DMS114 treated with DMSO at 0.1 percent for 48 hours (cell line): ENCODE data around the gene PAPOLB.

Experiments
- DNase-seq: peaks from one replicate; lab custom pipeline; 2025; ENCODE audit not compliant: unreplicated experiment; lab: John Stamatoyannopoulos, UW

The PAPOLB gene

DNA sequence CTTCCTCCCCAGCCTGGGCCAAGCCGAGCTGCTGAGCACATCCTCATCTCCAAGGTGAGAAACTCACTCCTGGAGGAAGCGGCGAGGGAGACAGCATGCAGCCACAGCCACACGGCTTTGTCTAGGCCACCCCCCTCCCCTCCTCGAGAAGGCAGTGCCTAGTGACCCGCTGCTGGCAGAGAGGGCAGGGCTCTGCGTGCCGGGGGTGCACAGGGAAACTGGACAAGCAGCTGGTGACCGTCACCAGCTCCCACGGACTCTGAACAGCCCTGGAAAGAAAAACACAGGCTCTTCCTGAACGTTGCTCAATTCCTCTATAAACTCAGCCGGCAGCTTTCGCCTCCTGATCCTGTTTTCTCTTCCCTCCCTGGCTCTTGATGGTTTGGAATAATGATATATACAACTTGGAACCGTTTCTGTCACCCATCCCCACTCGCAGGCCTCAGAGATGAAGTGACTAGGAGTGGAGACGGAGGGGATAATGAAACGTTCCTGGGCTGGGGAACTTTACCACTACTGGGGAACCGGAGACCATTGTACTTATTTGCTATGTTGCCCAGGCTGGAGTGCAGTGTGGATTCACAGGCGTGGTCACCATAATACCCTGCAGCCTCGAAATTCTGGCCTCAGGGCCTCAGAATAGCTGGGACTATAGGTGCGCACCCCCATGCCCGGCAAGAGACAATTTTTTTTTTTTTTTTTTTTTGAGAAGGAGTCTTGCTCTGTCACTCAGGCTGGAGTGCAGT, 19.3 kb downstream of the PAPOLB start:
- DNase-seq: no peak

DNA sequence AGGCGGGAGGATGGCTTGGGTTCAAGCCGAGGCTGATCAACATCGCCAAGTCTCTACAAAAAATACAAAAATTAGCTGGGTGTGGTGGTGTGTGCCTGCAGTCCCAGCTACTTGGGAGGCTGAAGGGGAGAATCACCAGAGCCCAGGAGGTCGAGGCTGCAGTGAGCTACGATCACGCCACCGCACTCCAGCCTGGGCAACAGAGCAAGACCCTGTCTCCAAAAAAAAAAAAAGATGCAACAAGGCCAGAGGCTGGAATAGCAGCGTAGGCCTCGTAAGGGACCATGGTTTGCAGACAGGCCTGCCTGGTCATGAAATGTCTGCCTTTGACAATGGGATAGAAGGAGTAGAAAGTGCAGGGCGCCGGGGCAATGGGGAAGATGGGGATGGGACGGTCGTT, 20.0 kb downstream of the PAPOLB start:
- no peak for DNase-seq

DNA sequence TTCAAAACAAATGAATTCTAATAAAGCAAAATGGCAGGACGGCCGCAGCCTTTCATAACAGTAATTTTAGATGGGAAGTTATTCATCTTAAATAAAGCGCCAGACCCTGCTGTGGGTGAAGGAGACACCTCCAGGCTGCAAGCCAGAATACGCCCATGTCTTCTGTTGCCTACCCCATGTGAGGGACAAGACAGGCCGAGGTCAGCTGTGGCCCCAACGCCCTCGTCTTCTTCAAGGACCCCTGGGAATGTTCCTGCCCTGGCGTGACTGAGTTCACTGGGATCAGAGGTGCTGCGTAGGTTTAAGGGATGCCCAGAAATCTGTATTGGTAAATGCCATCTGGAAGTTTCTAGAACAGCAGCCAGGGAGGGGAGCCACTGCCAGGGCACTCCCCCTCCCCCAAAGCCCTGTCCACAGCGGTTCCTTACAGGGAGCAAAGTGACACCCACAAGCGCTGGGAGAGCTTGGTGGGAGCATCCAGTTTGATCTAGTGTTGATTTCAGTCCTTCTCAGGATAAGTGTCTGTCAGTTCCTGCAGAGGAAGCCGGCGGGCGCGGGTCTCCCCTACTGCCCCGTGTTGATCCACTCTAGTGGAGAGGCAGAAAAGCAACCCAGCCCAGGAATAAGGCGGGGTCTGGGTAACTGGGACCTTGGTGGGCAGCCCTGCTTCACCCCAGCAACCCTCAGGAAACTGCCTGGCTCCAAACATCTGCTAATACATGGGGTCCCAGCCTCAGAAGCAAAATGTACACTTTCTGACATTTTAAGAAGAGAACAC, 20.6 kb downstream of the PAPOLB start:
- no peak for DNase-seq

DNA sequence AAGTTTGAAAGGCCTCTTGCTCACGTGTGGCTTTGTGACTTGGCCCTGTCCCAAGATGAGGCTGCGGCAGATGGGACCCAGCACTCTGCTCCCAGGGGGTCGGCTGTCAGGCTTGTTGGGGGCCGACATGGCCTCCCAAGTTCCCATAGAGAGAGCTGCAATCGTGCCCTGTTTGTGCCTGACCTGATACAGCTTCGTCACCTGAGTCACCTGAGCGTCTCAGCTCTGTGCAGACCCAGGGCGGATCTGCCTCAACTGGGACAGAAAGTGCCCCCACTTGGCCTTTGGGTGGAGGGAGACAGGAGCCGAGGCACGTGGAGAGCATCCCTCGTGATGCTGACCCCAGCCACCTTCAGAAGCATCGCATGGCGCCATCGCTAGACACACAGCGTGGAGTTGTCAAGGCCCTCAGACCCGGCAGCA, 21.7 kb downstream of the PAPOLB start:
- no peak for DNase-seq

DNA sequence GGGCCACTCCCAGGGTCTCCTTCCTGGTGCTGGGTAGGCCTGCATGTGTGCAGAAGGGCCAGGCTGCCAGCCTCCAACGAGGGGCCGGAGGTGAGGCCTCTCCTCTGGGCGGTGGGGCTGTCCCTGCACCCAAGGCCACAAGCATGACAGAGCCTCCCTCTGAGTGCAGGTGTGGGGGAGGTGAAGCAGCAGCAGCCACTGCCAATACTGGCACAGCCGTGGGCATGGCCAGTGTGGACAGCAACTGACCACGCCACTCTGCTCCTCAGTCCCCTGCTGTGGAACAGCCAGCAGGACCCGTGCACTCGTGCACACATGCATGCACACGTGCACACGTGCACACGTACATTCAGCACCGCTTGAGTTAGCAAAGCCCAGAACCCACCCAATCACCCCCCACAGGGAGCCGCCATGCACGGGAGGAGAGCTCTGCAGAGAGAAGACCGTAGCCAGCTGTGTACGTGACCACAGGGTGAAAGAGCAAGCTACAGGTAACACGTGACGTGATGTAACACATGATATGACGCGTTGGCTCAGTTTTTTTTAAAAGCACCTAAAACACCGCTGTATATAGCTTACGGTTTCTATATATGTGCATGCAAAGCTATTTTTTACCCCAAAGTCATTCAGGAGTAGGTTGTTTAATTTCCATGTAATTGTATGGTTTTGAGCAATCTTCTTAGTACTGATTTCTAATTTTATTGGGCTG, 23.1 kb downstream of the PAPOLB start:
- DNase-seq: no peak

DNA sequence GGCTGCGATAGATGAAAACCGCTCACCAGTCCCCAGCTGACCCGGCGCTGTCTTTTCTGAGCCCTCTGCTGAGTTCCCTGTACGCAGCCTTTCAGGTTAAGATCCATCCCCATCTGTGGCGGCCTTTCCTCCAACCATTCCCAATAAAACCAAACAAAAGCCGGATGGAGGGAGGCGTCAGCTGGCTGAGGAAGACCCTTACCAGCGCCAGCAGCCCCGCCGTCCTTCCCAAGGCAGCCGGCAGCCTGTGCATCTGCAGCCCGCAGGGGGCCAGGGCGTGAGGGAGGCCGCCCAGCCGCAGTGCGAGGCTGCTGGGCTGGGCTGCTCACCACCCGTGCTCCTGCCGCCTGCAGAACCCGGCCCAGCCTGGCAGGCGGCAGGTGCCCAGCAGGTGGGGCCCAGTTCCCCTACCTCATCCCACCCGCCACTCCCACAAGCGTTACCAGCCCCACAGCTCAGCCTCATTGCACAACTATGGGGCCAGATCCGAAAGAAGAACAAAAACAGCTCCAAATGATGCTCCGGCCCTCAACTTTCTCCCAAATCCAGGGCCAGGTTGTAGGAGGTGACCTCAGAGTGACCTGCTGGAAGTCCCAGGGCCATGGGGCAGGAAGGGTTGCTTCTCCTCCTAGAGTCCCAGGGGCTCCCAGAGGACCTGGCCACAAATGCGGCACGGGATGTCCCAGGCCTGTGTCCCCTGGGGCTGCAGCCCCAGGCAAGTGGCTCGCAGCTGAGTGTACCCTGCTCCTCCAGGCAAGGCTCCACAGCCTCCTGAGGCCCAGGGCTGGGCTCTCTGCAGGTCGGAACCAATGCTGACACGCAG, 23.8 kb downstream of the PAPOLB start:
- no peak for DNase-seq

DNA sequence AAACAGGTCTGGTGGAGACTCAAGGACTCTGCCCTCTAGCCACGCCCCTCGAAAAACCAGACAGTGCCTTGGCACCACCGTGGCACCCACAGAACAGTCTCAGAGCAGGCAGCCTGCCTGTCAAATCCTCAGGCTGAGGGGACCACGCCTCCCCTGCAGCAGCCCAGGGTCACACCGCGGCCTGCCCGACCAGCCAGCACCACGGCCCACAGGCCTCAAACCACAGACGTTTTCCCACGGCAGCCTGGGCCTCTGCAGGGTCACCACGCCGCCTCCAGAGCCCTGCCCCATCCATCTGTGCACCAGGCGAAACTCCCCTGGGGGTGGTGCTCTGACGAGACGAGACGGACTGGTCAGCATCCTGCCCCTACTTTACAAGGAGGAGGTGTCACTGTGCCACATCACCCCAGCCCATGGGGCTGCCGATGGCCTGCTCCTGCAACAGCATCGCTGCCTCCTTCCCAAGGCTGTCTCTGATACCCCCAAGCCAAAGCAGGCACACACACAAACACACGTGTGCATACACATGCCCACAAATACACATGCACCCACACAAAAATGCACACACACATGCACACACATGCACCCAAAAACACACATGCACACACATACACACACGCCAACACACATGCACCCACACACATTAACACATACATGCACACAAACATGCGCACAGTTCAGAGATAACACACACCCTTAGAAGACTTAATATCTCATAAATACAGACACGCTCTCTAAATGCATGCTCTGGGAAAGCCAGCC, 24.6 kb downstream of the PAPOLB start:
- DNase-seq: no peak

DNA sequence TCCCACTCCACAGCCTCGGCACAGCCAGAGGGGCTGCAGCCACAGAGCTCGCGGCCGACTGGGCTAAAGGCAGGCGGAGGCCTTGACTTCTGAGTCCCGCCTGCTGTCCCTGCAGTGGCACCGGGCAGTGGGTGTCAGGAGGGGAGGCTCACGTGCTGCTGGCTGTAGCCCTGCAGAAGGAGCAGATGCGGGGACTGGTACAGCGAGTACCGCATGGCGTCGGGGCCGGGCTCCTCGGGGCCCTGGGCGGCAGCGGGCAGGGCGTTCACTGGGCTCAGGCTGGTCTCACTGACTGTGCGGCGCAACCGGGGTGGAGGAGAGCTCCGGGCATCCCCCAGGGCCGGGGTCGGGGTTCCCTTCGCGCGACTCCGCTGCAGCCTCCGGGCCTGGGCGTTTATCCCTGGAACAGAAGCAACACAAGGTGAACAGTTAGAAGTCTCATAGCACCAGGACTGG, 25.6 kb downstream of the PAPOLB start:
- no peak for DNase-seq

DNA sequence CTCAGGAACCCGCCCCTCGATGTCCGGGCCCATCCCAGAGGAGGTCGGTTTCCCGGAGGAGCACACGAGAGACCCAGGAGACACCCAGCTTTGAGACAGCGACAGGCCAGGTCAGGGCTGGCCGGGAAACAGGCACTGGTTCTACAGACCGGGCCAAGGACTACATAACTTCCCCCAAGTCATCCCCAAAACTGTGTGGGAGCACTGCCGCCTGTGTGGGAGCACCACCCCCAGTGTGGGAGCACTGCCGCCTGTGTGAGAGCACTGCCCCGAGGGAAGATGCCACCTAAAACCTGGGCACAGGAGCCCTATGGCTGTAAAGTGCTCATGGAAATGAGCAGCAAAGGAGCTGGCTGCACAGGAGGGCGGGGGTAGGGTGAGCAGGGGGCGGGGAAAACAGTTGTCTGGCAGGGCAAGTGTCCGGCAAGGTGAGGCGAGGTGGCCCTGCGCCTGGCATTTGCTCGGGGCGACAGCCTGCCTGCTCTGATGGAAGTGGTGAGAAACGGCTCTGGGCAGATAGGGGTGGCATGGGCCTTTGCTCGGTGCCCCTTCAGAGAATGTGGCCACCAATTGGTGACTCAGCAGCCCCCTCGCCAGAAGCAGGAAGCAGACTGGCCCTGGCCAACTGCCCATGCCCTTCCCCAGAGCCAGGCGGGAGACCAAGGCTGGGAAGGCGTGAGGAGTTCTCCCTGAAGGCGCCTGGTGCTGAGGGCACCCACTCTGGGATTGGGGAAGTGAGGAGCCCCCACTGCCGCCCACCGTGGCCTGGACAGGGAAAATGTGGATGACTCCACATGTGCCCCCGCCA, 26.2 kb downstream of the PAPOLB start:
- DNase-seq: no peak

DNA sequence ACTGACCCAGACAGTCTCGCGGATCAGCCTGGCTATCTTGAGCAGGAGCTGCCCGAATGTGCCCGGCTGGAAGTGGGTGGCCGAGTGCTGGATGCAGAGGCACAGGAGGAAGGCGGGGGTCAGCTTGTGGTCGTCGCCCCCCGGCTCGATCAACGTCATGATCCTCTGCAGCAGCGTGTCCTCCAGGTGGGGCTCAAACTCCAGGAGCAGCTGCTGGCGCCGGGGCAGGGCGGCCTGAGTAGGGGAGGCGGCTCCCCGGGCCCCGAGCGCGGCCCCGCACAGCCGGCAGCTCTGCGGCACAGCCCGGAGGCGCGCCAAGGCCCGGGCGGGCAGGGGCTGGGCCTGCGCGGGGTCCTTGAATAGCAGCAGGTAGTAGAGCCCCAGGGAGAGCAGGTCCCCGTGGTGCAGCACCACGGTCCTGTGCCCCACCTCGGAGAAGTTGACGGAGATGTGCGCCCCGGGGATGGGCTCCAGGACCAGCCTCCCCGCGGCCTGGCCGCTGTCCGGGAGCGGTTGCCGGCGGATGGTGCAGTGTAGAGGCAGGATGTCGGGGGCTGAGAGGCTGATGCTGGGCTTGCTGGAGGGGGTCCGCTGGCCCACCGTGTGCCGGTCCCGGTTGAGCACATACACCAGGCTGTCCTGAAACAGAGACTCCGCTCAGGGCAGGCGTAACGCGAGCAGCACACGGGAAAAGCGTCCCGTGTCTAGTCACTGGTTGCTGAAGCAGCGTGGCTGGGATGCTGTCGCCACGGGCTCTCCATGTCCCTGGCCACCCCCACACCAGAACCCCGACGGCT, 27.0 kb downstream of the PAPOLB start:
- no peak for DNase-seq

DNA sequence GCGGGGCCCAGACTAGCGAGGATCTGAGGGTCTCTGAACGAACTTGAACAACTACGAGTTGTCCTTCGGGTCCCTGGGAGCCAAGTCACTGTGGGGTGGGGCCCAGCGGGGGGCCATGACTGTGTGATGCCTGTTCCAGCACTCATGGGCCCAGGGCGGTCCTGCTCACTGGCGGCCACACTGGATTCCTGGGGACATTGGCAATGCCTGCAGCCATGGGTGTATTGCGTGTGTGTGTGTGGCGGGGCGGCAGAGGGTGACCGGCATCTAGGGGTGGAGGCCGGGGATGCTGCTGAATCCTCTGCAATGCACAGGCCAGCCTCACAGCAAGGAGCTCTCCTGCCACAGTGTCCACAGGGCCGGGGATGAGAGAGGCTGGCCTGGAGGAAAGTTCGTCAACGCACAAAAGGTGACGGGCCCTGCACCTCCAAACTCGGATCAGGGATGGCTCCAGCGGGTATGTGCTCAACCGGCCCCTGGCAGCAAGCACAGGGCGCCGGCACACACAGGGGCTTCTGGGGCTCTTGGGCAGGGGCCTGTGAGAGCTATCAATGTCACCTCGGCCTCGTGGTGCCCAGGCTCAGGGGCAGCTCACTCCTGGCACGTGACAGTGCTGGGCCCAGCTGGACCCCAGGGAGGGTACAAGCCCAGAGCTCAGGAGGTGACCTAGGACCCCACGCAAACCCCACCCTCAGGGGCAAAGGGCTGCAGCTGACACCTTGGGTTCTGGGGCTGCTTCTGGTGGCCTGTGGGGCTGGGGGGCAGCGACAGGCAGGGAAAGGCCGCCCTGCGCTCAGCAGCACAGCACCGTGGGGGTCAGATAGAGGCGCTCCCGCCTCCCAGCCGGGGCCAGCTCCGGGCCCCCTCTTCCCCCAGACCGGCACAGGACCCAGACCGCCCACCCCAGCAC, 27.9 kb downstream of the PAPOLB start:
- no peak for DNase-seq

DNA sequence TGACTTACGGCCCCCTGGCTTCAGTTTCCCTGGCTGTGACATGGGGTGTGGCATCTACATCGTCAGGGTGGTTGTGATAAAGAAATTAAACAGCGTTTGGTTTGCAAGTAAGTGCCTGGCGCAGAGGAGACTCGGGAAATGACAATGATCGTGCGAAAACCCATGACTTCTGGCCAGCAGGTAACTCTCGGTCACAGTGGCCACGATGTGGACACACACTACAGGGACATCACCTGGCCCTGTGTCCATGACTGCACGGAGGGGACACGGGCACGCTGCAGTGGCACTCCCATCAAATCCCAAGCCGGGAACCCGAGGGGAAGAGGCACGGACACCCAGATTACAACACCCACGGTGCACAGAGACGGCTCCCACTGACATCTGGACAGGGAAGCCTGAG, 28.7 kb downstream of the PAPOLB start:
- DNase-seq: no peak

DNA sequence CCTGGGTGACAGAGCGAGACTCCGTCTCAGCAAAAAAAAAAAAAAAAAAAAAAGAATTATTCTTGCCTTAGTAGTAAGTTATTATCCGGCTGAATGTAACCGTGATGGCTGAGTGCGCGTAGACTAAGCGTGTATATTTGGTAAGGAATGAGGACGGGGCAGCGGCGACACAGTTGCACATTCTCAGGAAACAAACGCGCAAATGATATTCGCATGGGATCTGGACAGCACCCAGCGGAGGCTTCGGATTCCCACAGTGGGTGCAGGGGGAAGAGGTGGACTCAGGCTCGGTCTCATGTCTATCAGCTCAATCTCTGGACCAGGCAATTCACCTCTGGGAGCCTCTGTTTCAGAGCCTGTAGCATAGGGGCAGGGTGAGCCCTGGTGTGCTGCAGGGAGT, 29.1 kb downstream of the PAPOLB start:
- DNase-seq: no peak

DNA sequence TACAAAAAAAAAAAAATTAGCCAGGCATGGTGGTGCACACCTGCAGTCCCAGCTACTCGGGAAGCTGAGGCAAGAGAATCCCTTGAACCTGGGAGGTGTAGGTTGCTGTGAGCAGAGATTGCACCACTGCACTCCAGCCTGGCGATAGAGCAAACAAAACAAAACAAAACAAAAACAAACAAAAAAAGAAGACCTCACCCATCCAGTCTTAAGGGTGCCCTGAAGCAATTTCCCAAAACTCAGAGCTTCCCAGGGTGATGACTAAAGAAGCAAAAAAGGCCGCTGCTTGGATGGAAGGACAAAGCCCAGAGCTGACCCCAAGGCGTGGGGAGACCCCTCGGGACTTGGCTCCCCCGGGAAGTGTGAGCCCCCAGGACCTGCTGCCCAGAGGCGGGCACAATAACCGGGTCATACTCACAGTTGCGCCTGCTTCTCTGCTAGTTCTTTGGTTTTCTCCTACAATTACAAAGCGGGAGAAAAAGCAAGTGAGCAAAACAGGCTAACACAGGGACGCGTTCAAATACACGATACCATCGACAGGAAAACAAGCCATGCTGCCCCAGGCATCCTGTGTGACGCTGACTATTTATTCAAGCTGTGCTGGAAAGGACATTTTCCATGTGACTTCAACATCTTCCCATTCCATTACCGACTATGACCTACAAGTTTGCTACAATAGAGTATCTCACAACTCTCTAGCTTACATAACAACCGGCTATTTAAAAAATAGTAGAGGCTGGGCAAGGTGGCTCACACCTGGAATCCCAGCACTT, 29.9 kb downstream of the PAPOLB start:
- no peak for DNase-seq

DNA sequence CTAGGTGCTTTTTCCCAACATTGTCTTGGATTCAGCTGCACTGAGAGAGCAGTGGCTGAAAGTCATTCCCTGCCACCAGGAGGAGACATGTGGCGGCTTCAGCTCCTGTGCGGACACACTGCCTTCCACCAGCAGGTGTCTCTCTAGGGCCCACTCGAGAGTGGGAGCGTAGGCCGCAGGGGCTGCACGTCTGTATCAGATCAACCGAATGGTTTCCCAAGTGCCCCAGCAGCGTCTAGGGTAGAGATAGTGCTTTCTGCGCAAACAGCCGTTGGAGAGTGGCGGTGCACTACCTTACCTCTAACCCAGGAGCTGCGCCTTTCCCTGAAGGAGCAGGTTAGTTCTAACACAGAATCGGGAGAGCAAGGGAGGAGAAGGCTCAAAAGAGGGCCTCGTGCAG, 31.7 kb downstream of the PAPOLB start:
- DNase-seq: peak; percentile 33

DNA sequence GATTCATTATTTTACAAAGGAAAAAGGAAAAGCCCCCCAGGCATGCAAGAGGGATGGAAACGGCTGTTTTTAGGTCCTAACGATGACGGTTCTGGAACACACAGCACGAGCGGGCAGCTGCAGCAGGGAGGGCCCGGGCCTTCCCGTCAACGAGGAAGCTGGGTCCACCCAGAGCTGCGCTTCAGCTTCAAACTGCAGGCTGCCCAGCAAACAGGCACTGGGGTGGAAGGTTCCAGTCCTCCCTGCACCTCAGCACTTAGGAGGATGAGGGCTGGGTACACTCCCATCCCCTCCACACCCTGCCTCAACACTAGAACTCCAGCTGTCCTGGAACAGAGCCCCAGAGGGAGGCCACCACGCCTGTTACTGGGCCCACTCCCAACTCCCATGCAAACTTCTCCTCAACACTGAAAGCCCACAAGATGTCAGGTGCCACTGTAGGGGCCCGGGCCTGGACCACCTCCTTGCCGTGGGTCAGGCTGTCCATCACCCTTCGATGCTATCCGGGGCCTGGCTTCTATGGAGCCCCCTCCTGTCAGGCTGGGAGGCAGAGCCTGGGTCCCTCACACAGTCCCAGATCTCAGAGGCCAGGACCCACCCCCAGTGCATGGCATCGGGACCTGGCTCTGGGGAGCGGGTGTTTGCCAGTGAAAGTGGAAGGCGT, 33.0 kb downstream of the PAPOLB start:
- no peak for DNase-seq
